NB4 (cell line): ENCODE results near the gene OR51D1.

Experiments used
- DNase-seq: peaks from one replicate; pipeline ENCODE4 v3.0.0; 2010; ENCODE audit warnings: low read depth
- H3K4me3 ChIP-seq: one replicate; pipeline ENCODE4 v1.5.1; 2011; ENCODE audit warnings: mild to moderate bottlenecking, low read depth, low read length, moderate library complexity
- MYC ChIP-seq: IDR thresholded peaks from 2 replicates; pipeline ENCODE4 v1.6.1; 2011; ENCODE audit warnings: low read depth, low read length
- POLR2A ChIP-seq: IDR thresholded peaks from 2 replicates; pipeline ENCODE4 v1.6.1; 2011; ENCODE audit warnings: mild to moderate bottlenecking; ENCODE audit not compliant: insufficient read length; ENCODE audit errors: extremely low read depth
- TF ChIP-seq, protein P1 (sequence below): IDR thresholded peaks from one replicate; pipeline ENCODE4 v1.5.1; 2012; ENCODE audit warnings: low read depth, low read length
- TF ChIP-seq, protein P2 (sequence below): IDR thresholded peaks from 2 replicates; pipeline ENCODE4 v1.6.1; 2011; ENCODE audit warnings: low read depth, low read length

OR51D1 gene

DNA sequence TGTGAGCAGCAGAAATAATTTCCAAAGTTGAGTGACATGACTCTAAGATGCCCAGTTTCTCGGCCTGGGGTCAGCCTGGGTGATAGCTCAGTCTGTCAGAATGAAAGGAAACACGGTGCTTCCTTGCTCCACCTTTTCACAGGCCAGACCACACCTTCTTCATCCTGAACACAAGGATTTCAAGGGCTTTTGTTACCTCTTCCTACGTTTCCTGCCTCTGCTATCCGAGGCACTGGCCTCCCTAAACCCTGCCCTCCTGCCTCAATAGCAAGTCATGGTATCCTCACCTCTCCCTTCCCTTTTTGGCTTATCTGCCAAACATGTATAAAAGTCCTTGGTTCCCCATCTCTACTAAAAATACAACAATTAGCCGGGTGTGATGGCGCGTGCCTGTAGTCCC is 4.8 kb downstream of the OR51D1 start:
- TF ChIP-seq MYC = no peak
- TF ChIP-seq, protein P1, sequence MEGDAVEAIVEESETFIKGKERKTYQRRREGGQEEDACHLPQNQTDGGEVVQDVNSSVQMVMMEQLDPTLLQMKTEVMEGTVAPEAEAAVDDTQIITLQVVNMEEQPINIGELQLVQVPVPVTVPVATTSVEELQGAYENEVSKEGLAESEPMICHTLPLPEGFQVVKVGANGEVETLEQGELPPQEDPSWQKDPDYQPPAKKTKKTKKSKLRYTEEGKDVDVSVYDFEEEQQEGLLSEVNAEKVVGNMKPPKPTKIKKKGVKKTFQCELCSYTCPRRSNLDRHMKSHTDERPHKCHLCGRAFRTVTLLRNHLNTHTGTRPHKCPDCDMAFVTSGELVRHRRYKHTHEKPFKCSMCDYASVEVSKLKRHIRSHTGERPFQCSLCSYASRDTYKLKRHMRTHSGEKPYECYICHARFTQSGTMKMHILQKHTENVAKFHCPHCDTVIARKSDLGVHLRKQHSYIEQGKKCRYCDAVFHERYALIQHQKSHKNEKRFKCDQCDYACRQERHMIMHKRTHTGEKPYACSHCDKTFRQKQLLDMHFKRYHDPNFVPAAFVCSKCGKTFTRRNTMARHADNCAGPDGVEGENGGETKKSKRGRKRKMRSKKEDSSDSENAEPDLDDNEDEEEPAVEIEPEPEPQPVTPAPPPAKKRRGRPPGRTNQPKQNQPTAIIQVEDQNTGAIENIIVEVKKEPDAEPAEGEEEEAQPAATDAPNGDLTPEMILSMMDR = no peak
- TF ChIP-seq, protein P2, sequence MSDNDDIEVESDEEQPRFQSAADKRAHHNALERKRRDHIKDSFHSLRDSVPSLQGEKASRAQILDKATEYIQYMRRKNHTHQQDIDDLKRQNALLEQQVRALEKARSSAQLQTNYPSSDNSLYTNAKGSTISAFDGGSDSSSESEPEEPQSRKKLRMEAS = no peak
- TF ChIP-seq POLR2A = no peak
- no peak overlapping the region for H3K4me3 ChIP-seq
- DNase-seq = no peak

DNA sequence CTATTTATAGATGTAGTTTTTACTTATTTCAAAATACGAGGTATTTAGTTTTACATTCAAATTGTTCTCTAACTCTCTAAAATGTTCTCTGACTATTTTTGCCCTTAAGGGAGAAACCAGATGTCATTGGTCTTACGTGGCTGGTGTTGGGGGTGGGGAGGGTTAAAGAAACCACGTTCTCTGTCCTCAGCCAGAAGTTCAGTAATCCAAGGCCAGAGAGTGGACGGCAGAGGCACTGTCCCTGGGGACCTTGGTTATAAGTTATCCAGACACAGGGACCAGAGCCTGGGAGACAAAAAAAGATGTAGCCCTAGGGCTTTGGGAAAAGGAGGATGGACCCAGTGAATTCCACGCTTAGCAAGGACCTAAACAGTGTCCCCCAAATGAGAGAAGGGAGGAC is 5.8 kb downstream of the OR51D1 start:
- TF ChIP-seq, protein P1 = no peak
- TF ChIP-seq, protein P2 = no peak
- no peak overlapping the region for H3K4me3 ChIP-seq
- no peak for DNase-seq

DNA sequence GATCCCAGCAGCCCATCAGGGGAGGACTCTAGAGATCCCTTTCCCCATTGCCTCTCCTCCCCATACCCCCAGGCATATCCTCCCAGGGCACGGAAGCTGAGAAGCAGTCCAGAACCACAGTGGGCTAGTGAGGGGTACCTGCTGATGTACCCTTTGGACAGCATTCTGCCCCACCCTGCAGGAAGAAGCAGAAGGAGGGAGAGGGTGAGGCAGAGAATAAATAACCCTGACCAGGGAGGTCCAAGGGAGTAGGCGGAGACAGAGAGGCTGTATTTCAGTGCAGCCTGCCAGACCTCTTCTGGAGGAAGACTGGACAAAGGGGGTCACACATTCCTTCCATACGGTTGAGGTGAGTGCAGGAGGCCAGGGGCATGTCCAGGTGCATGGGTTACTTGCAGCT is 6.4 kb downstream of the OR51D1 start, which contains the start of gene OR51E1:
Gene OR51E1, plus strand, starts transcription at position 301 of the 400 bp plus-strand sequence. CDS start 8,545 bp downstream, outside the sequence.
- no peak for DNase-seq
- TF ChIP-seq, protein P2 = no peak
- TF ChIP-seq POLR2A (no peak), MYC (no peak)
- H3K4me3 ChIP-seq = no peak within 1 kb of the TSS

DNA sequence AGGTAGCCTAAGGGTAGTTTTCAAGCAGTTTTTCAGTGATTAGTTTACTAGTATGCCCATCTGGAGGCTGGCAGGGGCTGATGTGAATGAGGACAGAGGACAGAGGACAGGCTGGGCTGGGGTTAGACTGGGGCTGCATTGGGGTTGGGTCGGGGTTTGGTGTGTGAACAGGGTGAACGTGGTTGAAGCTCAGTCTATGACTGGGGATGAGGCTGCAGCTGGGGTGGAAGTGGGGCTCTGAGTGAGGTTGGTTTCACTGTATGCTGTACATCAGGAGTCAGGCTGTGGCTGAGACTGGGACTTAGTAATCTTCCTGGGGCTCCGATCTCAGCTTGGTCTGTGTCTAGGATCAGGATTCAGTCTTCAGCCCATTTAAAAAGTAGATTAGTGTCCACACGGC is 7.0 kb downstream of the OR51D1 start:
- TF ChIP-seq, protein P2 = no peak
- TF ChIP-seq POLR2A = no peak
- TF ChIP-seq MYC = no peak

DNA sequence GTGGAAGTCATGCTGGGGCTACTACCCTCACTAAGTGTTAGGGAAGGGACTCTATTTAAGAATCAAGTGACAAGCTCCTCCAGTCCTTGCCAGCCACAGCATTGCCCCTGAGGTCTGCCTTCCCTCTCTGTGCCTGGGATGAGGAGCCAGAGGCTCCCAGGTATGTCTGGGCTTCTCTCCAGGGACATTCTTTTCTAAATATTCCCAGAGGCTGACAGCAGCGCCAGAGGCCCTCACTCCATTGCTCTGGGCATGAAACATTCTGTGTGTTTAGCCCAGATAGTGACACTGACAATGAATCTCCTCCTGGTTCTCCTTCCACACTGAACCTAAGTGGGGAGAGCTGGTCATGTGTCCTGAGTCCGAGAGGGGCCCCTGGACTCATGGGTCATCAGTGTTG is 8.7 kb downstream of the OR51D1 start:
- TF ChIP-seq, protein P1 = no peak
- TF ChIP-seq, protein P2 = no peak
- TF ChIP-seq MYC (no peak), POLR2A (no peak)

More for the DNA sequence above, 7.0 kb downstream of the OR51D1 start:
- DNase-seq = no peak
- H3K4me3 ChIP-seq = no peak overlapping the region

DNA sequence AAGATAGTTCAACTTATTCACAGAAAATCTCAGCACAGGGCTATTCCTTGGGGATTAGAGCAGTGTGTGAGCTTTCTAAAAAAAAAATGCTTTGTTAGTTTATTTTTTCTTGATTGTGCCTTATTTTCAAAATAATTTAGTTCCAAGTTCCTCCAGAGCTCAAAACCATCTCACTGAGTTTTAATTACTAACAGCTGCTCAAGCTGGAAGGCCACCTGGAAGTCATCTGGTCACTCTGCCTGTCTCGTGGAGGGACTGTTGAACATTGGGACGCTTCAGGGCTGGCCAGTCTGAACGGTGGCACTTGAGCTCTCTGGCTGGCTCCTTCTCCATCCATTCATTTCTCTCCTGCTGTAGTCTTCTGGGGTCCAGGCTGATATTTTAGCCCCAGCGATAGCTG is 10.5 kb downstream of the OR51D1 start:
- H3K4me3 ChIP-seq = no peak overlapping the region
- DNase-seq = no peak
- no peak for TF ChIP-seq POLR2A
- TF ChIP-seq, protein P2 = no peak
- no peak for TF ChIP-seq MYC
- TF ChIP-seq, protein P1 = no peak

More for the DNA sequence above, 8.7 kb downstream of the OR51D1 start:
- DNase-seq = no peak
- no peak overlapping the region for H3K4me3 ChIP-seq
